Heart right ventricle (tissue), 16 donors: ENCODE results near the gene SIRT7. TPM values are rescaled to one million over a fixed set of nuclear protein-coding genes. Genes with fewer than 3 reads are reported as not detected.

Source experiments
- ATAC-seq, 8 donors: fragments of 200-7000 bp; cut with Tn5 transposase; one replicate each; pipeline ENCODE4 v1.9.1; 2020; ENCODE audit warnings: mild to moderate bottlenecking in 8 of 8, moderate library complexity in 8 of 8, moderate number of reproducible peaks in 1 of 8
- DNase-seq, 2 donors: peaks; one replicate each; pipeline ENCODE4 v3.0.0-alpha.2; 2020
- H3K27ac ChIP-seq, 10 donors: fragments of 200-600 bp; sonication (generic) in 2 of 10; one replicate each; pipeline versions ENCODE4 v1.5.0 to v1.8.0; 2020 to 2022; ENCODE audit warnings: mild to moderate bottlenecking in 3 of 10
- H3K27me3 ChIP-seq, 7 donors: fragments of 200-600 bp; one replicate each; pipeline ENCODE4 v1.8.0; 2021 to 2022; ENCODE audit warnings: mild to moderate bottlenecking in 2 of 7
- H3K36me3 ChIP-seq, 9 donors: fragments of 200-600 bp; sonication (generic) in 1 of 9; one replicate each; pipeline versions ENCODE4 v1.5.0 to v1.8.0; 2020 to 2022; ENCODE audit warnings: mild to moderate bottlenecking in 2 of 9
- H3K4me1 ChIP-seq, 9 donors: fragments of 200-600 bp; sonication (generic) in 1 of 9; one replicate each; pipeline versions ENCODE4 v1.5.0 to v1.8.0; 2020 to 2022; ENCODE audit warnings: mild to moderate bottlenecking in 4 of 9
- H3K4me3 ChIP-seq, 10 donors: fragments of 200-600 bp; sonication (generic) in 2 of 10; one replicate each; pipeline versions ENCODE4 v1.5.0 to v1.8.0; 2020 to 2022; ENCODE audit warnings: mild to moderate bottlenecking in 7 of 10, moderate library complexity in 2 of 10
- H3K9me3 ChIP-seq, 11 donors: fragments of 200-600 bp in 10 of 11; sonication (generic) in 2 of 11; one replicate each; pipeline versions ENCODE4 v1.5.0 to v1.8.0; 2013 to 2022; ENCODE audit warnings: mild to moderate bottlenecking in 2 of 11, control low read depth in 1 of 11, moderate library complexity in 1 of 11
- CTCF ChIP-seq, 9 donors: fragments of 200-600 bp; sonication (generic) in 2 of 9; IDR thresholded peaks; one replicate each; pipeline versions ENCODE4 v1.5.0 to v1.8.0; 2021 to 2022; ENCODE audit warnings: antibody characterized with exemption in 9 of 9, mild to moderate bottlenecking in 5 of 9, moderate library complexity in 1 of 9
- WGBS, 2 donors: extraction: QIAGEN DNeasy Blood & Tissue Kit; methylation state at CpG; one replicate each; pipeline ENCODE4 v1.1.7; 2013; ENCODE audit warnings: inconsistent platforms in 1 of 2; 5-methylcytosine and 5-hydroxymethylcytosine counted together
- intact Hi-C, 10 donors: fragments of 100-400 bp; cut with DNase I; formaldehyde crosslinking; loops; one replicate each; pipeline versions ENCODE4 v1.11.1 to v1.14.2; 2022
- polyA plus RNA-seq, 2 donors: library from polyadenylated mRNA; stranded (reverse); fragments of 200-250 nt; gene quantifications; one replicate each; pipeline ENCODE4 v1.2.3, GENCODE V29; 2013
- total RNA-seq, 10 donors: library from RNA; stranded (reverse); fragmentation: NEBNext Ultra II Directional in 3 of 10; extraction: Animal tissue kit (Norgen Biotek cat#: 25700) in 3 of 10; gene quantifications; one replicate each; pipeline versions ENCODE4 v1.2.1 to v1.2.4, GENCODE V29; 2021 to 2023
- donor health status: Arrhythmogenic right ventricular cardiomyopathy.
- donor health status: ischemic (EF 13 %, LVEDD 7.1; RV severe dilation, severe dysfunction).
- donor health status: healthy with polysubstance abuse.
- donor health status: DM: no; HTN: yes; CAD: no.
- donor health status: DM: no; HTN: no; CAD: no.
- donor health status: ischemic (EF 25% LVEDD 6.9; RV normal size, moderate dysfunction).
- donor health status: ischemic (EF 25% LVEDD 5.7; RV mildly dilated, moderate dysfunction).
- donor health status: healthy.
- donor health status: DM: yes; HTN: yes; CAD: no.
- donor health status: Ischemic cardiomyopathy.
- donor health status: ischemic (EF 35%, LVEDD 5.7; RV mildly dilated, moderate dysfunction).
- donor health status: nonischemic (EF 11% LVEDD 7.7; RV severe dilation, severe dysfunction).
- donor health status: DM: yes; HTN: yes; CAD: no.
- donor health status: PGD.
- donor health status: ischemic (EF 29% LVEDD 5.4; RV normal size, mild dysfunction).
- donor health status: nonischemic (EF 23%, LVEDD 6.1; RV moderate dilation, normal function).

The SIRT7 gene
- total and polyA plus RNA-seq, 12 donors: 4.4 to 15.7 (median 6.2) TPM

- DNase-seq: no peak
- no peak overlapping the region for H3K27ac ChIP-seq
- peaks cover 3 to 16% (median 13%) of the 10 kb centered on the region in 9 donors for H3K4me1 ChIP-seq
- peaks cover 0 to 26% (median 0%) of the 10 kb centered on the region in 7 donors for H3K27me3 ChIP-seq
- no peaks in the 10 kb centered on the region for H3K9me3 ChIP-seq
- peaks cover 0 to 70% (median 32%) of the 10 kb centered on the region in 9 donors for H3K36me3 ChIP-seq
- WGBS, 2 donors: 84 to 87% methylated on average over 18 of the region's 18 CpGs
- ATAC-seq: no peak
- no peak for TF ChIP-seq CTCF (IDR thresholded peaks at IDR 0.05)
- no peak overlapping the region for H3K4me3 ChIP-seq
- intact Hi-C loops: no loop called here
Measured at GRCh38 chr17:81900181-81900820, 17.7 kb downstream of the SIRT7 start.

GRCh38 chr17:81899514-81900166 lies 18.3 kb downstream of the SIRT7 start:
- Histone ChIP-seq H3K27me3 (peaks cover 0 to 26% (median 0%) of the 10 kb centered on the region in 7 donors), H3K4me1 (peaks cover 3 to 16% (median 13%) of the 10 kb centered on the region in 9 donors), H3K27ac (no peak overlapping the region), H3K9me3 (no peaks in the 10 kb centered on the region), H3K4me3 (no peak overlapping the region), H3K36me3 (peaks cover 0 to 72% (median 34%) of the 10 kb centered on the region in 9 donors)
- ATAC-seq: no peak
- intact Hi-C loops: no loop called here
- WGBS, 2 donors: 94 to 95% methylated on average over 22 of the region's 22 CpGs
- no peak for DNase-seq
- TF ChIP-seq CTCF (IDR thresholded peaks at IDR 0.05): no peak

- DNase-seq (no peak), ATAC-seq (no peak)
- TF ChIP-seq CTCF (IDR thresholded peaks at IDR 0.05): no peak
- 90 to 92% methylated on average over 9 of the region's 9 CpGs for WGBS, 2 donors
- intact Hi-C loops: no loop called here
- Histone ChIP-seq H3K27ac (no peak overlapping the region), H3K4me3 (no peak overlapping the region), H3K36me3 (peaks cover 0 to 72% (median 42%) of the 10 kb centered on the region in 9 donors), H3K9me3 (no peaks in the 10 kb centered on the region), H3K4me1 (peaks cover 3 to 16% (median 13%) of the 10 kb centered on the region in 9 donors), H3K27me3 (peaks cover 0 to 26% (median 0%) of the 10 kb centered on the region in 7 donors)
Measured at GRCh38 chr17:81898885-81899284, 19.1 kb downstream of the SIRT7 start.

- ATAC-seq (no peak), DNase-seq (no peak)
- H3K4me1 ChIP-seq: peaks cover 3 to 16% (median 13%) of the 10 kb centered on the region in 9 donors
- H3K4me3 ChIP-seq: no peak overlapping the region
- intact Hi-C loops: no loop called here
- TF ChIP-seq CTCF (IDR thresholded peaks at IDR 0.05): no peak
- peaks cover 0 to 77% (median 44%) of the 10 kb centered on the region in 9 donors for H3K36me3 ChIP-seq
- no peak overlapping the region for H3K27ac ChIP-seq
- H3K27me3 ChIP-seq: peaks cover 0 to 24% (median 0%) of the 10 kb centered on the region in 7 donors
- 89 to 91% methylated on average over 19 of the region's 19 CpGs for WGBS, 2 donors
- H3K9me3 ChIP-seq: no peaks in the 10 kb centered on the region
Measured at GRCh38 chr17:81898029-81898866, 19.7 kb downstream of the SIRT7 start.
